PC-3 (cell line): ENCODE measurements around the gene FBRS. TPM values are rescaled to one million over a fixed set of nuclear protein-coding genes. Genes with fewer than 3 reads are reported as not detected.
A peak's percentile ranks its signal among the peaks of the same experiment; 100 is the strongest.

Source experiments
- ATAC-seq: fragments of 200-7000 bp; cut with Tn5 transposase; 2 replicates; pipeline ENCODE4 v1.9.1; 2020; ENCODE audit warnings: mild to moderate bottlenecking, moderate library complexity
- BruUV-seq: library from RNA; stranded (reverse); fragments of 400-500 nt; replicated peaks from 2 replicates; lab custom pipeline; 2021; lab: Mats Ljungman, UMichigan
- CTCF ChIA-PET: fragments of 300-600 bp; sonication (Branson Sonifier 250); formaldehyde crosslinking; loops from one replicate; lab custom pipeline; 2022; ENCODE audit warnings: antibody characterized with exemption; lab: Charles Lee
- POLR2A ChIA-PET: fragments of 300-600 bp; sonication (Branson Sonifier 250); formaldehyde crosslinking; loops from one replicate; lab custom pipeline; 2022; ENCODE audit warnings: antibody characterized with exemption; ENCODE audit not compliant: unreplicated experiment; lab: Charles Lee
- DNase-seq: peaks from one replicate; pipeline ENCODE4 v3.0.0-alpha.2; 2015
- H2AFZ ChIP-seq: fragments of 300-600 bp; sonication (generic); 2 replicates; pipeline ENCODE4 v1.6.0; 2016; ENCODE audit warnings: antibody characterized with exemption, low read length
- H3F3A ChIP-seq: fragments of 300-600 bp; sonication (generic); one replicate; pipeline ENCODE4 v1.6.0; 2017; ENCODE audit warnings: antibody characterized with exemption, low read length, control low read depth, mild to moderate bottlenecking; ENCODE audit not compliant: unreplicated experiment
- H3K27ac ChIP-seq: fragments of 300-600 bp; sonication (generic); 2 replicates; pipeline ENCODE4 v1.5.1; 2016; ENCODE audit warnings: mild to moderate bottlenecking, low read length
- H3K27me3 ChIP-seq: fragments of 300-600 bp; sonication (generic); 2 replicates; pipeline ENCODE4 v1.6.1; 2016; ENCODE audit warnings: low read length, mixed read lengths
- H3K36me3 ChIP-seq: fragments of 300-600 bp; sonication (generic); 2 replicates; pipeline ENCODE4 v1.6.1; 2016; ENCODE audit warnings: low read depth, mixed run types, low read length, mixed read lengths
- H3K4me1 ChIP-seq: fragments of 300-600 bp; sonication (generic); 2 replicates; pipeline ENCODE4 v1.5.1; 2016; ENCODE audit warnings: low read length; ENCODE audit not compliant: insufficient read depth
- H3K4me2 ChIP-seq: fragments of 300-600 bp; sonication (generic); 2 replicates; pipeline ENCODE4 v1.6.0; 2016; ENCODE audit warnings: low read length
- H3K4me3 ChIP-seq: fragments of 300-600 bp; sonication (generic); 2 replicates; pipeline ENCODE4 v1.5.1; 2016; ENCODE audit warnings: mild to moderate bottlenecking, low read length, mixed read lengths
- H3K79me2 ChIP-seq: fragments of 300-600 bp; sonication (generic); 2 replicates; pipeline ENCODE4 v1.6.1; 2017; ENCODE audit warnings: low read length, mixed read lengths
- H3K9ac ChIP-seq: fragments of 300-600 bp; sonication (generic); 2 replicates; pipeline ENCODE4 v1.6.0; 2016; ENCODE audit warnings: mild to moderate bottlenecking, low read length
- H3K9me2 ChIP-seq: fragments of 300-600 bp; sonication (generic); replicated peaks from 2 replicates; pipeline ENCODE4 v1.6.1; 2016; ENCODE audit warnings: mixed run types, low read length, mixed read lengths
- H3K9me3 ChIP-seq: fragments of 300-600 bp; sonication (generic); 2 replicates; pipeline ENCODE4 v1.6.1; 2016; ENCODE audit warnings: low read length, mixed read lengths
- H4K20me1 ChIP-seq: fragments of 300-600 bp; sonication (generic); 2 replicates; pipeline ENCODE4 v1.6.1; 2016; ENCODE audit warnings: low read length, mixed read lengths
- CTCF ChIP-seq: fragments of 300-600 bp; sonication (generic); conservative IDR thresholded peaks from 2 replicates; pipeline ENCODE4 v1.5.1; 2017; ENCODE audit warnings: antibody characterized with exemption, low read depth, mild to moderate bottlenecking, low read length
- EZH2 ChIP-seq: fragments of 300-600 bp; sonication (generic); IDR thresholded peaks from one replicate; pipeline ENCODE4 v1.6.1; 2017; ENCODE audit warnings: antibody characterized with exemption, mild to moderate bottlenecking, low read length; ENCODE audit not compliant: unreplicated experiment
- EZH2phosphoT487 ChIP-seq: fragments of 300-600 bp; sonication (generic); IDR thresholded peaks from 2 replicates; pipeline ENCODE4 v1.6.1; 2018; ENCODE audit warnings: mild to moderate bottlenecking, antibody characterized with exemption, low read length, borderline replicate concordance
- intact Hi-C: fragments of 100-400 bp; cut with micrococcal nuclease; formaldehyde crosslinking; loops from 2 replicates; pipeline ENCODE4 v1.9.0; 2023
- total RNA-seq: library from RNA; depleted of rRNA; stranded (reverse); fragments of >200 nt; gene quantifications from 2 replicates; pipeline ENCODE4 v1.2.3, GENCODE V29; 2014

Gene FBRS
- total RNA-seq, 1 experiment from 2014 or later, result 22.2 TPM

GRCh38 chr16:30621765-30622164 lies 36.5 kb upstream of the FBRS start:
- Histone ChIP-seq H4K20me1 (no peaks in the 10 kb centered on the region), H3K4me3 (no peak overlapping the region), H3K9me3 (no peaks in the 10 kb centered on the region), H3K4me1 (peaks cover 15% of the 10 kb centered on the region), H3K79me2 (no peaks in the 10 kb centered on the region), H3K4me2 (peak overlapping the region; percentile 44), H3F3A (no peaks in the 10 kb centered on the region), H3K27ac (no peak overlapping the region), H2AFZ (no peak overlapping the region), H3K9ac (no peak overlapping the region), H3K9me2 (no peaks in the 10 kb centered on the region), H3K27me3 (no peaks in the 10 kb centered on the region), H3K36me3 (no peaks in the 10 kb centered on the region)
- DNase-seq (peak; percentile 71), ATAC-seq (peak; percentile 48)
- intact Hi-C loops, result no loop called here
- POLR2A ChIA-PET, result no interaction called here
- TF ChIP-seq EZH2phosphoT487 (no peak), CTCF (no peak), EZH2 (no peak)
- no TSS peak for BruUV-seq
- CTCF ChIA-PET, result interaction anchor here (0.9 kb wide), 1 partner anchor 28 kb away, joined by 5 read pairs; no protein-coding TSS in a partner anchor

- CTCF ChIA-PET, result no interaction called here
- H3K36me3 ChIP-seq, result no peaks in the 10 kb centered on the region
- ATAC-seq, result no peak
Measured at GRCh38 chr16:30622455-30623032, 35.7 kb upstream of the FBRS start.

More at GRCh38 chr16:30622455-30623032, 35.7 kb upstream of the FBRS start:
- POLR2A ChIA-PET, result no interaction called here
- H3K9me2 ChIP-seq, result no peaks in the 10 kb centered on the region
- no peaks in the 10 kb centered on the region for H3K9me3 ChIP-seq
- peaks cover 15% of the 10 kb centered on the region for H3K4me1 ChIP-seq
- no peak overlapping the region for H3K4me3 ChIP-seq
- intact Hi-C loops, result no loop called here
- H4K20me1 ChIP-seq, result no peaks in the 10 kb centered on the region
- no peak overlapping the region for H3K9ac ChIP-seq
- no peak for TF ChIP-seq CTCF
- no peak for TF ChIP-seq EZH2phosphoT487
- no peak for TF ChIP-seq EZH2
- peak overlapping the region; percentile 44; the same call in 1 of the 2 replicates for H3K4me2 ChIP-seq
- no peak overlapping the region for H2AFZ ChIP-seq
- BruUV-seq, result no TSS peak
- no peak overlapping the region for H3K27ac ChIP-seq
- H3K79me2 ChIP-seq, result no peaks in the 10 kb centered on the region
- H3K27me3 ChIP-seq, result no peaks in the 10 kb centered on the region
- DNase-seq, result no peak
- H3F3A ChIP-seq, result no peaks in the 10 kb centered on the region
